ENCODE data around the gene VDAC1. TPM values are rescaled to one million over a fixed set of nuclear protein-coding genes. Genes with fewer than 3 reads are reported as not detected.

VDAC1 gene
- total and polyA plus RNA-seq, 2 of the 8 experiments (the other 6 are each of a cell fraction or from before 2014, with no cell fraction given): 111 to 301 TPM

DNA sequence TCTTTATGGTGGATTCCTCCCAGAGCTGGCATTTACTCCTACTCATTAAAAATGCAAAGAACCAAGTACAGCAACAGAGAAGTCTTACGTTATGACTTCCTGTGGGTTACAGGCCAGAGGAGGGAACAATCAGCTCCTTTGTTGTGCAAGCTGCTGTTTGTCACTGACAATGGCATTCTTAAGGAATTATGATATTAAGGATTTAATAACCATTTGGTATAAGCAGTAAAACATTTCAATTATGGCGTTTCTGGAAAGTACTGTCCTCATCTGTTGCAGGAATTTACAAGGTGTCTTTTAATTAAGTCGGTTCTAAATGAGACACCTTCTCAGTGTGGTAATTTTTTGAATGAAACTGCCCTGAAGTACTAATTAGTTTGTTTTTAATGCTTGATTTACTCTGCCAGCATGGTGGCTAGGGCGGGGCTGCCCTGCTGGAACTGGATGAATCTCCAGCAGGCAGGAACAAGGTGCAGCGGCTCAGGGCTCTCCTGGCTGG is 49.1 kb upstream of the VDAC1 start (continued):
- no peak for TF ChIP-seq KDM1A (IDR thresholded peaks at IDR 0.05; ENCODE audit: borderline replicate concordance, low read length)

All from H1 (cell line).